Lower lobe of right lung (tissue), 2 donors: ENCODE measurements around the gene VSIG1. TPM values are rescaled to one million over a fixed set of nuclear protein-coding genes. Genes with fewer than 3 reads are reported as not detected.

Source experiments
- ATAC-seq, 2 donors: fragments of 200-7000 bp; cut with Tn5 transposase; one replicate each; pipeline ENCODE4 v1.9.1; 2020 to 2022; ENCODE audit warnings: mild to moderate bottlenecking in 2 of 2, moderate library complexity in 2 of 2
- DNase-seq: peaks from one replicate; pipeline ENCODE4 v3.0.0-alpha.2; 2020
- H3K27ac ChIP-seq: fragments of 200-600 bp; one replicate; pipeline ENCODE4 v1.8.0; 2022
- H3K27me3 ChIP-seq: fragments of 200-600 bp; one replicate; pipeline ENCODE4 v1.8.0; 2022; ENCODE audit warnings: low read depth
- H3K36me3 ChIP-seq: fragments of 200-600 bp; one replicate; pipeline ENCODE4 v1.8.0; 2022; ENCODE audit warnings: mild to moderate bottlenecking
- H3K4me1 ChIP-seq: fragments of 200-600 bp; one replicate; pipeline ENCODE4 v1.8.0; 2022
- H3K4me3 ChIP-seq: fragments of 200-600 bp; one replicate; pipeline ENCODE4 v1.8.0; 2022; ENCODE audit warnings: mild to moderate bottlenecking
- H3K9me3 ChIP-seq: fragments of 200-600 bp; one replicate; pipeline ENCODE4 v1.8.0; 2022
- intact Hi-C: fragments of 100-400 bp; cut with DNase I; formaldehyde crosslinking; loops from one replicate; pipeline ENCODE4 v1.11.0; 2022
- long read RNA-seq: library from polyadenylated mRNA; unstranded; transcript quantifications from one replicate; pipeline ENCODE4 v2.0.0, GENCODE V29; 2021
- total RNA-seq: library from RNA; stranded (reverse); fragmentation: NEBNext Ultra II Directional; extraction: Animal tissue kit (Norgen Biotek cat#: 25700); gene quantifications from one replicate; pipeline ENCODE4 v1.2.1, GENCODE V29; 2021
- TF ChIP-seq, protein P1 (sequence below): fragments of 200-600 bp; IDR thresholded peaks from one replicate; pipeline ENCODE4 v1.8.0; 2022; ENCODE audit warnings: antibody characterized with exemption, mild to moderate bottlenecking
- donor health status: DM: no; HTN: yes; CAD: no; lungs with severe emphysema.

Gene VSIG1
- 1.6 TPM for total RNA-seq
- long read RNA-seq, partial matches to known transcripts: 0 of 2 reads
- long read RNA-seq, other reads (novel, unspliced or antisense): 2 of 2 reads

DNA sequence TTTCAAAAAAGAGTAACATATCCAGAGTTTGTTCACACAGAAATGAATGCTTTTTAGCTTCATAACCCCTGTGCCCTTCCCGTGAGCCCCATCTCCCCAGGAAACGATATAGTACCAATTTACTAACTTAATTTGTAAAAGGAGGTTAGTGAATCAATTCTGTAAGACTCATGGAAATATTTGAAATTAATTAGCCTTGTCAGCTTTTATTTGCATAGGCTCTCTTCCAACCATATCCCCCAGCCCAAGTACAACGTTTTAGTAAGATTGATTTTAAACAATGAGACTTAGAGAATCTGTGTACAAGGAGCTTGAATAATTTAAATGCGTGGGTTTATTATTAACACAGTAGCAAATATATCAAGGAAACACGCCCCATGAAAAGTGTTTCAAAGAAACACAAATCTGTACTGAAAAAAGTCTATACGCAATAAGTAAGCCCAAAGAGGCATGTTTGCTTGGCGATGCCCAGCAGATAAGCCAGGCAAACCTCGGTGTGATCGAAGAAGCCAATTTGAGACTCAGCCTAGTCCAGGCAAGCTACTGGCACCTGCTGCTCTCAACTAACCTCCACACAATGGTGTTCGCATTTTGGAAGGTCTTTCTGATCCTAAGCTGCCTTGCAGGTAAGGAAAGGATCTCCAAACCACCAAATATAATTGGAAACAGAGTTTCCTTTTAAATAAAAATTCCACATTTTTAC, at the start of gene VSIG1:
Gene VSIG1 (plus strand): TSS at position 512 of the 703 bp plus-strand sequence. CDS start 66 bp downstream, at position 578.
- ATAC-seq: no peak
- no peak for DNase-seq
- no peaks in the 10 kb centered on the region for H3K27me3 ChIP-seq
- no peaks in the 10 kb centered on the region for H3K9me3 ChIP-seq
- no peaks in the 10 kb centered on the region for H3K36me3 ChIP-seq
- no peaks in the 10 kb centered on the region for H3K4me1 ChIP-seq
- TF ChIP-seq, protein P1, sequence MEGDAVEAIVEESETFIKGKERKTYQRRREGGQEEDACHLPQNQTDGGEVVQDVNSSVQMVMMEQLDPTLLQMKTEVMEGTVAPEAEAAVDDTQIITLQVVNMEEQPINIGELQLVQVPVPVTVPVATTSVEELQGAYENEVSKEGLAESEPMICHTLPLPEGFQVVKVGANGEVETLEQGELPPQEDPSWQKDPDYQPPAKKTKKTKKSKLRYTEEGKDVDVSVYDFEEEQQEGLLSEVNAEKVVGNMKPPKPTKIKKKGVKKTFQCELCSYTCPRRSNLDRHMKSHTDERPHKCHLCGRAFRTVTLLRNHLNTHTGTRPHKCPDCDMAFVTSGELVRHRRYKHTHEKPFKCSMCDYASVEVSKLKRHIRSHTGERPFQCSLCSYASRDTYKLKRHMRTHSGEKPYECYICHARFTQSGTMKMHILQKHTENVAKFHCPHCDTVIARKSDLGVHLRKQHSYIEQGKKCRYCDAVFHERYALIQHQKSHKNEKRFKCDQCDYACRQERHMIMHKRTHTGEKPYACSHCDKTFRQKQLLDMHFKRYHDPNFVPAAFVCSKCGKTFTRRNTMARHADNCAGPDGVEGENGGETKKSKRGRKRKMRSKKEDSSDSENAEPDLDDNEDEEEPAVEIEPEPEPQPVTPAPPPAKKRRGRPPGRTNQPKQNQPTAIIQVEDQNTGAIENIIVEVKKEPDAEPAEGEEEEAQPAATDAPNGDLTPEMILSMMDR: no peak
- no peak within 1 kb of the TSS for H3K27ac ChIP-seq
- H3K4me3 ChIP-seq: no peak within 1 kb of the TSS
- intact Hi-C loops: no loop called here

DNA sequence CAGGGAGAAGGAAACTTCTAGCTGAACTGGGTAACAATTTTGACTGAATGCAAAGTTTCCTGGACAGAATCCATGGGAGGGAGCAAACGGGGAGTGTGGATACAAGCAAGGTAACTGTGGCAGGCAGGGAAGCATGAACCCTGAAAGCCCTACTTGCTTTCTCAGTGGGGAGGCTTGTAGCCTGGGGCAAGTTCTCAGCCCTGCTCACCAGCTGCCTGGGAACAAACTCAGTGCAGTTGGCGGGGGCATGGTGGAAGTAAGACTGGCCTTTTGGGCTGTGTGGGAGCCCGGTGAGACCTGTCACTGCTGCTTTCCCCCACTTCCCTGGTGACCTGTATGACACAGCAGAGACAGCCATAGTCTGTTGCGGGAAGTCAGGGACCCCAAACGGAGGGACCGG, 48.7 kb upstream of the VSIG1 start:
- Histone ChIP-seq H3K4me1 (no peaks in the 10 kb centered on the region), H3K27ac (no peak overlapping the region), H3K36me3 (no peaks in the 10 kb centered on the region), H3K27me3 (no peaks in the 10 kb centered on the region), H3K9me3 (no peaks in the 10 kb centered on the region), H3K4me3 (no peak overlapping the region)
- TF ChIP-seq, protein P1: no peak
- no peak for DNase-seq
- intact Hi-C loops: no loop called here
- ATAC-seq: no peak

DNA sequence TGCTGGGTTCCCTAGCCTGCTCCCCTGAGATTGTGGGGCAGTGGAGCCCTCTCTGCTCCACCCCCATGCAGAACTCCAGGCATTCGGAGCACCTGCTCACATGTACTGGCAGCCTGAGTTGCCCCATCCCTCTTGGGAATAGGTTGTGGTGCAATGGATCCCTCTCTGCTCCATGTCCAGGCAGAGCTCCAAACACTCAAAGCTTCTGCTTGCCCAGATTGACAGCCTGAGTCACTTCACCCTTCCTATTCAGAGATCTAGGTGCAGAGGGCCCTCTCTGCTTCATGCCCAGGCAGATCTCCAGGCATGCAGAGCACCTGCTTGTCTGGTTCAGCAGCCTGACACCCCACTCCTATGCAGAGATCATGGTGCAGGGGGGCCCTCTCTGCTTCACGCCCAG, 44.1 kb upstream of the VSIG1 start:
- H3K4me3 ChIP-seq: no peak overlapping the region
- no peak for DNase-seq
- no peaks in the 10 kb centered on the region for H3K9me3 ChIP-seq
- no peaks in the 10 kb centered on the region for H3K27me3 ChIP-seq
- H3K27ac ChIP-seq: no peak overlapping the region
- TF ChIP-seq, protein P1: no peak
- intact Hi-C loops: no loop called here
- no peaks in the 10 kb centered on the region for H3K36me3 ChIP-seq
- H3K4me1 ChIP-seq: no peaks in the 10 kb centered on the region
- ATAC-seq: no peak

DNA sequence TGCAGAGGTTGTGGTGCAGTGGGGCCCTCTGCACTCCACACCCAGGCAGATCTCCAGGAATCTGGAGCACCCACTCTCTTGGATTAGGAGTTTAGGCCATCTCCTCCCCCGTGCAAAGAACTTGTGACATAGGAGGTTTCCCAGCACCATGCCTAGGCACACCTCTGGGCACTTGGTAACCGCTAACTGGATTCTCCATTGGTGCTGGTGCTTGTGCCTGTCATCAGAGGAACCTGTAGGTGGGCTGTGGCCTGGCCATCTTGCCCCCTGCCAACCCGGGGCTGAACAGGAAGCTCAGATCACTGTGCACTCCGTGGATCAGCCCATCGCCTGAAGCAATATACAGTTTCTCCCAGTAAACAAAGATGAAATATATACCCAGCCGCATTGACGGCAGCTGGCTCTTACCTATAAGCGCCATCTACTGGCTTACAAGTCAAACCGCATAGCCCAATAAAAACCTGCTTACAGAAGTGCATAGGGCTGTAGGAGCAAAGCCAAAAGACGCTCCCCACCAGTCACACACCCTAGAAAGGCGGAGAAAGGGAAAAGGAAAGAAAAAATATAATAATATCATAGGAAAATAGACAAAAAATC, 43.5 kb upstream of the VSIG1 start:
- H3K4me3 ChIP-seq: no peak overlapping the region
- no peak overlapping the region for H3K27ac ChIP-seq
- TF ChIP-seq, protein P1: peak; percentile 38
- H3K4me1 ChIP-seq: no peaks in the 10 kb centered on the region
- intact Hi-C loops: no loop called here
- peak in 1 of 2 donors; percentile 68 for ATAC-seq
- H3K9me3 ChIP-seq: no peaks in the 10 kb centered on the region
- H3K36me3 ChIP-seq: no peaks in the 10 kb centered on the region
- DNase-seq: no peak
- H3K27me3 ChIP-seq: no peaks in the 10 kb centered on the region

DNA sequence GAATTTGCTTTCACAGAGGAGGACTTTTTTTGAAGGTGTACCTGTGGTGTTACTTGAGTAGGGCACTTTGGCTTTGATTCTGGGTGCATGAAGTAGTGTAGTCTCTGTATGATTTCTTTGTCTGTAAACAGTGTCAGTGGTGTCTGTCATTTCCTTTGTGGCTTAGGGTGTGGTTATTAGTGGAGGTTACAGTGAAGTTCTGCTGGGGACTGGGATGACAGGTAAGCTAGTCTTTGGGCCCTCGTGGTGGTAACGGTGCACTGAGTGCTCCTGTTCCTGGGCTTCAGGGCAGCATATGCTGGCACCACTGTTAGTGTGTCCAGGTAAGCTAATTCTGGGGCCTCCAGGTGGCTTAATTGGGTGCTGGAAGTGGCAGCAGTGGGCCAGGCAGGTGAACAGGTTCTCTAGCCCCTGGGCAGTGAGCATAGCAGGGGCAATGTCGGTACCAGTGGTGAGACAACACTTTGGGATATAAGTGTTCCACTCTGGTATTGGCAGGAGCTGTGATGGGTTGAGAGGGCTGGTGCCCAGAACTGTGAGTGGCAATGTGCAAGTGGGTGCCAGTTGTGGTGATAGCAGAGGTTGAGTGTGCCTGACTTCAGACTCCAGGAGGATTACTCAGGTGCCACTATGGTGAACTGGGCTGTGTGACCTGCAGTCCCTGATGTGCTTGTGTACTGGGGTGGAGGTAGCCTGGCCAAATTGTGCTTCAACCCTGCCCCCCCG, 26.0 kb upstream of the VSIG1 start:
- Histone ChIP-seq H3K9me3 (no peaks in the 10 kb centered on the region), H3K27ac (no peak overlapping the region), H3K36me3 (no peaks in the 10 kb centered on the region), H3K4me1 (no peaks in the 10 kb centered on the region), H3K27me3 (no peaks in the 10 kb centered on the region), H3K4me3 (no peak overlapping the region)
- ATAC-seq (no peak), DNase-seq (no peak)
- TF ChIP-seq, protein P1: no peak
- intact Hi-C loops: no loop called here
